ENCODE measurements around the gene FAM204A. TPM values are rescaled to one million over a fixed set of nuclear protein-coding genes. Genes with fewer than 3 reads are reported as not detected.

Gene FAM204A
- polyA plus RNA-seq, 1 experiment = 23.1 TPM

- TF ChIP-seq CTCF (IDR thresholded peaks at IDR 0.05; ENCODE audit: insufficient read depth, low read depth, low read length) = no peak
- ChIA-PET POLR2A (no interaction called here), CTCF (interaction anchor here (1.8 kb wide), 1 partner anchor 20 kb away, joined by 8 read pairs; no protein-coding TSS in a partner anchor)
- Histone ChIP-seq H3K4me3 (ENCODE audit: low read depth, low read length) (no peak overlapping the region), H3K36me3 (ENCODE audit: control insufficient read depth, insufficient read depth, low read length) (no peaks in the 10 kb centered on the region), H3K27me3 (ENCODE audit: control insufficient read depth, insufficient read depth, low read length) (no peaks in the 10 kb centered on the region)
- no peak for DNase-seq (ENCODE audit: low read depth)
Measured at GRCh38 chr10:118278649-118279048, 63.5 kb downstream of the FAM204A start.

- H3K4me3 ChIP-seq (ENCODE audit: low read depth, low read length) = no peak overlapping the region
- no peaks in the 10 kb centered on the region for H3K27me3 ChIP-seq (ENCODE audit: control insufficient read depth, insufficient read depth, low read length)
- ChIA-PET CTCF (no interaction called here), POLR2A (no interaction called here)
- TF ChIP-seq CTCF (IDR thresholded peaks at IDR 0.05; ENCODE audit: insufficient read depth, low read depth, low read length) = no peak
- DNase-seq (ENCODE audit: low read depth) = no peak
- no peaks in the 10 kb centered on the region for H3K36me3 ChIP-seq (ENCODE audit: control insufficient read depth, insufficient read depth, low read length)
Measured at GRCh38 chr10:118277871-118278270, 64.3 kb downstream of the FAM204A start.

- no peaks in the 10 kb centered on the region for H3K36me3 ChIP-seq (ENCODE audit: control insufficient read depth, insufficient read depth, low read length)
- CTCF ChIA-PET = no interaction called here
- TF ChIP-seq CTCF (IDR thresholded peaks at IDR 0.05; ENCODE audit: insufficient read depth, low read depth, low read length) = no peak
- no peaks in the 10 kb centered on the region for H3K27me3 ChIP-seq (ENCODE audit: control insufficient read depth, insufficient read depth, low read length)
- DNase-seq (ENCODE audit: low read depth) = no peak
- no peak overlapping the region for H3K4me3 ChIP-seq (ENCODE audit: low read depth, low read length)
- POLR2A ChIA-PET = no interaction called here
Measured at GRCh38 chr10:118276727-118277126, 65.4 kb downstream of the FAM204A start.

GRCh38 chr10:118276204-118276603 lies 65.9 kb downstream of the FAM204A start:
- DNase-seq (ENCODE audit: low read depth) = no peak
- Histone ChIP-seq H3K27me3 (ENCODE audit: control insufficient read depth, insufficient read depth, low read length) (no peaks in the 10 kb centered on the region), H3K36me3 (ENCODE audit: control insufficient read depth, insufficient read depth, low read length) (no peaks in the 10 kb centered on the region), H3K4me3 (ENCODE audit: low read depth, low read length) (no peak overlapping the region)
- ChIA-PET CTCF (no interaction called here), POLR2A (no interaction called here)
- no peak for TF ChIP-seq CTCF (IDR thresholded peaks at IDR 0.05; ENCODE audit: insufficient read depth, low read depth, low read length)

- no peaks in the 10 kb centered on the region for H3K36me3 ChIP-seq (ENCODE audit: control insufficient read depth, insufficient read depth, low read length)
- no peak for TF ChIP-seq CTCF (IDR thresholded peaks at IDR 0.05; ENCODE audit: insufficient read depth, low read depth, low read length)
- ChIA-PET CTCF (interaction anchor here (0.6 kb wide), 1 partner anchor 507 kb away, joined by 3 read pairs; no protein-coding TSS in a partner anchor), POLR2A (no interaction called here)
- DNase-seq (ENCODE audit: low read depth) = no peak
- H3K27me3 ChIP-seq (ENCODE audit: control insufficient read depth, insufficient read depth, low read length) = no peaks in the 10 kb centered on the region
- no peak overlapping the region for H3K4me3 ChIP-seq (ENCODE audit: low read depth, low read length)
Measured at GRCh38 chr10:118273662-118274061, 68.5 kb downstream of the FAM204A start.

Data from BJ (cell line).